ENCODE measurements around the gene SERP2.

Gene SERP2

DNA sequence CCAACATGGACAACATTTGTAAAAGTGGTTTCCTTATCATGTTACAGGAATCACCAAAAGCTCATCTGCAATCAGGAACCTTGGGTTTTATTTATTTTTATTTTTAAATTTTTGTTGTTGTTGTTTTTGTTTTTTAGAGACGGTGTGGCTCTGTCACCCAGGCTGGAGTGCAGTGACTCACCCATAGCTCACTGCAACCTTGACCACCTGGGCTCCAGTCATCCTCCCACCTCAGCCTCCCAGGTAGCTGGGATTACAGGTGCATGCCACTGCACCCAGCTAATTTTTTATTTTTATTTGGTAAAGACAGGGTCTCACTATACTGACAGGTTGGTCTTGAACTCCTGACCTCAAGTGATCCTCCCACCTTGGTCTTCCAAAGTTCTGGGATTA lies 13.6 kb upstream of the SERP2 start:
- no peak for DNase-seq

DNA sequence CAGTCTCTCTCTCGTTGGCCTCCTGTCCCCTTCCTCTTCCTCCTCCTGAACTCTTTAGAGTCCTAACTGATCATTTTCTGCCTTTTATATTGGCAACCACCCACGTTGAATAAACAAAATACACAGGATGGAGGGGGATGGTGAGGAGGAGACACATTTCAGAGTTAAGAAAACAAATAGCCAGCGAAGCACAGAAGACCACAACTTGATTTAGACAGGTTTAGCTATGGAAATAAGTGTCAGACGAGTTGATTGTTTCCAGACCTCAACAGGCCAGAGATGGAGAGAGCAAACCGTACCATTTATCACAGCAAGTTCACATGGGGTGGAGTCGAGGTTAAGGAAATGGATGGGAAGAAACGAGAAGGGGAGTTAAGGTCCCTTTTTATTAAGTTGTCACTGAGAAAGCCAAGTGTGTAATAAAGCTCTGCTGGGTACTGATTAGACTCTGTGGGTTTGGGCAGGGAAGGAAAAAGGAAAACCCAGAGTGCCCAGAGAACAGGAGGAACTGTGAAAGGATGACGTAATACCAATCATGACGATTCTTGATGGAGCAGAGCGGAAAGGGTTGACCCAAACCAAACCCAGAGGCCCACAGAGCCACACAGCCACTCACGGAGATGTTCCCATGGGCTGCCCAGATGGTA lies 11.1 kb upstream of the SERP2 start:
- DNase-seq: no peak

DNA sequence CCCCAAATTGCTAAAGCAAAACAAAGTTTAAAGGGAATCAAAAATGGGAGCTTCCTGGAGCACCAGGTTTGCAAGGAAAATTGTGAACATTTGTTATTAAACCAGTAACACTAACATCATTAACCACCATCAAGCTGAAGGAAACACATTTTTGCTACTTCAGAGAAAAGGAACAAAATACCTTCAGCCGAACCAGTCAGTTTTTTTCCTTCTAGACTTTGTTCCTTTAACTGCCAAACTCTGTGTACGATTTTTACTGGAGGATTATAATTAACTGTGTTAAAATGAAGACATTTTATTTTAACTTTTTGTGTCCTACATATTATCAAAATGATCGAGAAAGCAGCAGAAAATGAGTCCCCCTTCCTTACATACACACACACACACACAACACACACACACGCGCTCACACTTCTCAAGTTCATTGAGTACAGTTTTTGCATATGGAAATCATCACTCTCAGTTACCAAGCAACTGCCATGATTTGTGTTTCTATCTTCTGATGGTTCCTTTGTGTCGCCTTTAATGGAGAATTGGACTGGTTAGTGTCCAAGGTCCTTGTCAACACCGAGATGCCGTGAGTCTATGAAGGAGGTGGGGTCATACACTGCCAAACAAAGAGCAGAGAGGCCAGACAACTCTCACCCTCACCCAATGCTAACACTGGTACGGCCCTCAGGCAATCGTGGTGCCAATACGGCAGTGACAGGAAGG lies 9.8 kb upstream of the SERP2 start:
- no peak for DNase-seq

DNA sequence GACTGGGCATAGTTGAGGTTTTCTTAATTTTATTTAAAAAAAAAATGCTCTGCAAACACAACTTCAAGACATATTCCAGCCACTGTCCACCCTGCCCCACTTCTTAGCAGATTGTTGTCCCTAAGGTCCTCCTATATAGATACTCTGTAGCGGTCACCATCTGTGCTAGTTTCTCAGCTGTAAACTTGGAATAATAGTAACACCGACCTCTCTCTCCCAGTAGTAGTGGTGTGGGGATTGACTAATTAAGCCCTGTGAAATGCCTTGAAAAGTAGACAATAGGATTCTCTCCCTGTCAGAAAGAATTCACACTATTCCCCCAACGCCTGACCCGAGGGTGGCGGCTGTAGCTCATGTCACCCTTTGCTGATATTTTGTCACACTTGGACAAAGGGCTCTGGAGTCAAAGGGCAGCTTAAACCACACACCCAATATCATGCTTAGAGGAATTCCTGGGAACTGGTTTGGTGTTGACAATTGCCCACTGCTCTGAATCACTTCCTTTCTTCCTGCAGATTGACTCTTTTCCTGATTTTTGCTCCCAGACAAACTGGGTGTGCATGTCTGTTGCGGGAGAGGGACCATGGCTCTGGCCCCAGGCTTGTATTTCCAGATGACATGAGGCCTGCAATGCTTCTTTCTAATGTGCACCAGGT lies 9.2 kb upstream of the SERP2 start:
- no peak for DNase-seq

DNA sequence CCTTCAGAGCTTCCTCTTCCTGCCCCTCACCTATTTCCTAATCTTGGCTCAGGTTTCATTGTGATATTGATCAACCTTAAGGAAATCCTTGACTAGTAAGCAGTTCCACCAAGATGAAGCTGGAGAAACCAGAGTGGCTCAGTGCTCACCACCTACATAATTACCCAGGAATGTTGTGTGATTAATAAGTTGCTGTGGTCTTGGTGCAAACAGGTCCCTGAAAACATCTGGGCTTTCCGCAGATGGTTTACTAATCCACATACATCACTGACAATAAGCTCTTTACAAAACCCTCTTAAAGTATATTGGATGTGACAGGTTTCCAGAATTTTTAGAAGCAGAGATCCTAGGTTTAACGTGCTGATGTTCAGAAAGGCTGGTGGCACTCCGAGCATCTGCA lies 8.6 kb upstream of the SERP2 start:
- DNase-seq: no peak

DNA sequence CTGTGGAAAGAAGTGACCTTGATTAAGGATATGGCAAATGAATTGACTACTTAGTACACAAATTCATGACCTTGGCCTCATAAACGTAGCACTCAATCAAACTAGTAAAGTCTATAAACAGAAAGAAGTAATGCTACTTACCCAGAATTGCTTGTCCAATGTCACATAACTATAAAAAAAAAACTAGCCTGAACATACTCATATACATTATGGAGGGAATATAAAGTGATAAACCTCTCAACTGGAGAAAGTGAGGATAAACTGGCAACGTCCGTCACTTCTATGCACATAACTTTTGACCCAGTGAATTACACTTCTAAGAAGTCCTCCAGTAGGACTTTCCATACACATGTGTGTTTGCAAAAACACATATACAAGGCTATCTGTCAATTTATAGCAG lies 7.7 kb upstream of the SERP2 start:
- no peak for DNase-seq

DNA sequence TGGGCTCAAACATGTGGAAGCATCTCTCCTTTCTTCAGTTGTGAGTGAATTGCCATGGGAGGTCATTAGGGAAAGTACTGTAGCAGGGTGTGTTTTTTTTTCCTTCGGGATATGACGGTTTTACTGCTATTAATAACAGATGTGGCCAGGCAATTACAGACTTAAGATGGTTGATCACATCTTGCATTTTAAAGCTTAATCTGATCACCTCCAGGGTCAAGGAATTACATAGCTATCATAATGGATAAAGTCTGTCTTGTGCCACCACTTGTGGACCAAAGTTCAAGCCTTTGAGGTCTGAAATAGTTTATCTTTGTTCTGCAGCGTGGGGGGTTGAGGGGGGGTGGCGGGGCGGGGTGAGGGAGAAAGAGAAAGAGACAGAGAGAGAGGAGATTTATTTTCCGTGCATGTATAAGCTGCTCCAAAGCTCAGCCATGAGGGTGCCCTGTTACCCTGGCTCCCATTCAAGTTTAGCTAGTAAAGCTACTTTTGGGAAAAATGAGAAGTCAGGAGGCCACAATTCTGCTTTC lies 5.5 kb upstream of the SERP2 start:
- DNase-seq: no peak

DNA sequence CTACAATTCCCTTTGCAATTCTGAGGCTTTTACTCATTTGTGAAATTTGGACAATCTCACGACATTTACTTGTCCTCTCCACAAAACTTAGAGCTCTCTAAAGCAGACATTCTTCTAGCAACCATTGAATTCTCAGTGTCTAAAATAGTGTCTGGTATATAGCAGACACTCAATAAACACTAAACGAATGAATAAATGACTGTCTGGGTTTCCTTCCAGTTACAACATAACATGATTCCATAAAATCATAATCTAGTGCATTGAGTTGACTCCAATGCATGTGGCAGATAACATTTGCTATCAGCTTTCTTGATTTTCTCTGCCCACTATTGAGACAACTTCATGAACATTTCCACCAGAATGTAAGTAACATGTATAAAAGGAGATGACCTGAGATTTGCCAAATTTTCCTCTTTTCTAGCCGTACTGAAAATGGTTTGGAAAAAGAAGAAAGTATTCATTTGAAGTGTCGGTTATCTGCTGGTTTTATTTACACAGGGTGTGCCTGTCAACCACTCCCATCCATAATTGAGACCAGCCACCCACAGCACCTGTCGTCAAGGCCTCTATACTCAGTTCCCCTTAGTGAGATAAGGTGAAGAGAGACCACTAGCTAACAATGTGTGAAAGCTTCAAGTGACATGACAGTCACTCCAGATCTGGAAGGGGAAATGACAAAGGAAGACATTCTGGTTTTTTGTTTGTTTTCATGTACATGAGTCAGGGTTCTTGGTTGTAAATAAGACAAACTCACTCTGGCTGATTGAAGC lies 4.8 kb upstream of the SERP2 start:
- no peak for DNase-seq

DNA sequence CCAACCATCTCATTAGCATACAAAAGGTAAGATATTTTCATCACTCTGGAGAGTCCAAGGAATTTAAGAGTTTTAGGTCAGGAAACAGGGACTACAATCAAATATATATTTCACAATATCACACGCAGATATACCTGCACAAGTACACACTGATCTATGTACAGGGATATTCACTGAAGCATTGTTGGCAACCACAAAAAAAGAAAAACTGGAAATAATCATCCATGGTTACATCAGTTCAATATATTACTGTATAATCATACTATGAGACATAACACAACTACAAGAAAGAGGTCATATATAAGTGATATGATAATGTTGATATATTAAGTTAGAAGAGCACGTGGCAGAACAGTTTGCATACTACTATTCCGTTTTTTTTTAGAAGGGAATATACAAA lies 2.2 kb upstream of the SERP2 start:
- DNase-seq: no peak

DNA sequence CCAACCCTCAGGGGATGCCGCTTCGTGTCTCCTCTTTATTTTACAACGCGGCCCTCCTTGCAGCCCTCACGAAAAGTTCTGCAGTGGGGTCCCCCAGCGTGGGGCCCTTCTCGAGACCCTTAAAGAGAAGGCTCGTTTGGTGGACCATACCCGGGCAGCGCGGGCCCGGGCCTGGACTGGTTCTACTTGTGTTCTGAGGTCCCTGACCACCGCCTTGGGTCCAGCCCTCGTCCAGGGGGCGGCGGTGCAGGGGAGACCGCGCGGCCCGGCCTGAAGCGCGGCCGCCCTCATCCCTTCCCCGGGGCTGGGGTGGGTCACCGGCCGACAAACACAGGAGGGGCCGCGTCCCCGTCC lies 400 bp upstream of the SERP2 start:
- DNase-seq: no peak

DNA sequence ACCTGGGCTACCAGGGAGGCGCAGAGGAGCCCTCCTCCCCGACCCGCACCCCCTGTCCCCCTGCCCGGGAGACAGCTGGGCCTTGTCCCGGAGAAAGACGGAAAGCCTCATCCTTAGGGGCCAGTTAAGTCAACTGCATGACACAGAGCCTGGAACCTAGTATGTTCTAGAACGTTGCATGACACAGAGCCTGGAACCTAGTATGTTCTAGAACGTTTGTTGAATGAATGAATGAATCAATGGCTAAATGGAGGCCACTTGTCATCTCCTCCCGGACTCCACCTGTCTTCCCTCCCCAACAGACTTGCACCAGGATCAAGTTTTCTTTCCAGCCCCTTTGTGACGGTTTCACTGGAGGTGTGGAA lies 706 bp downstream of the SERP2 start:
- no peak for DNase-seq

DNA sequence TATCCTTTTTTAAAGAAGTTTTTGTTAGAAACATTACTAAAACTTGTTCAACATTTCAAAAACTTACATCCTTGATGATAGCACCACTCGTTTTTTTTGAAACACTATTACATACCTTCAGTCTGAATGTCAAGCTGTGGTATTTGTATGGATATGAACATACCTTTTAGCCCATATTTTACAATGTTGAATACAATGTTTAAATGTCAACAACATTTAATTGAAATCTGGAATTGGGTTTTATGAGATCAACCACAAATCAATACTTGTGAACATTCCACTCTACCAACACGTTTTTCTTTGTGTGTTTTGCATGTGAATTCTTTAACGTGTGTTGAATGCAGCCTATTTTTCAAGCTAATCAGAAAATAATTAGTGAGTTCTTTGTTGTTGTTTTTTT lies 4.7 kb downstream of the SERP2 start:
- DNase-seq: no peak

DNA sequence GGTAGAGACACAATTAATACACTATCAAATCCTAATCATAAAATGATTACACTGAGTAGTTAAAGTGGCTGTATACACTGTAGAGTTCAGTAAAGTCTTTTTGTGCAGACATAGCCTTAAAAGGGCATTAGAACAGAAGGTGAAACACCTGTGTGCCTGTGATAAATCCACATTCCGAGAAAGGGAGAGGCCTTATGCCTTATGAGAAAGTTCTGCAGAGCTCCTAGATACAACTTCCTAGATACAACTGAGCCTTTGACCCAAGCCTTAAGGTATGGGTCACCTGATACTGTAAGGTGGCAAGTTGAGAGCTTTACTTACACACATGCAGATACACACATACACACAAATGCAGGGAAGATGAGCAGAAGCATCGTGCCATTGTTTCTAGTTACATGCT lies 6.3 kb downstream of the SERP2 start:
- no peak for DNase-seq

DNA sequence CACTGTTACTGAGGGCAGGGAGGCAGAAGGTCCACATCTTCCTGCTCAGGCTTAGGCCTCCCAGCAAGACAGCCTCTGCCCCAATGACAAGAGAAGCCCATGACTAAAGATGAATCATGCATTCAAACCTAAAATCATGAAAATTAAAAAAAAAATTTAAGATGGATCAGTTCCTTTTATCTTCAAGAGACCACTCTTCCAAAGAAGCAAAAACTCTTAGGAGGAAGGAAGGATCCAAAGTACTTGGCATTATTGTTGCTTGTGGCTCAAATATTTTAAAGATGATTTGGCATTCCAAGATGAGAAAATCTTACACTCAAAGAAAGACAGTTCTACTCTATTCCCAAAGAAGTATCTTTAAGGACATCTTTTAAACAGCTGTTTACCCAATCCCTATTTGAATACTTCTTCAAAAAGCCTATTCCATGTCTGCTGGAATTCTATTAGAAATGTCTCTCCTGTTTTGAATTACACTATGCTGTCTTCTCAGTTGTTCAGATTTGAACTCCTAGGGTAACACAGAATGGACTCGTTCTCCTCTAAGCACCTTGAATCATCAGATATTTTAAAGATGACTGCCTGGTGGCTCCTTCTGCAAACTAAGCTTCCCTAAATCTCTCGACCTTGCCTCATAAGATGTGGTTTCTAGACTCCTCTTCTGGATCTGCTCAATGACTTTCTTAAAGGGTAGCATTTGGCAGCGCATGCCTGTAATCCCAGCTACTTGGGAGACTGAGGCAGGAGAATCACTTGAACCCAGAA lies 7.0 kb downstream of the SERP2 start:
- DNase-seq: no peak

DNA sequence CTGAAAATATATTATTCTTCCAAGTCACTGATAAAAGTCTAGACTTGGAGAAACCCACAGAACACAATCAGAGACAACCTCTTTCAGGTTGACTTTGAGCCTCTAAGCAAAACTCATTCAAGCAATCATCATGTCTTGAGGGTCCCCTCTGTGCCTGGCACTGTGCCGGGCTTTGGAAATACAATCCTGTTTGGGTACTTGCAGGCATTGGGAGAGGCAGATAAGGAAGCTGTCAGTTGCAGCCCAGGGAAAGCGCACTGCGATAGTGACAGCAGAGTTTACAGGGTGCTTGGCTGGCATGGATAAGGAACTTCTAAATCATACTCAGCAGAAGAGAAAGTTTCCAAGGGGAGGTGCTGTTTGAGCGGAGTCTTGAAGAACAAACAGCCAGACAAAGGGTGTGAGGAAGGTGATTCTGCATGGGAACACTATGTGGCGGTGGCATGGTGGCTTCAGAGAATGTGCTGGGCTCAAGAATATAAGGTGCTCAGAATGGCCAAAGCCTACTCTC lies 9.1 kb downstream of the SERP2 start:
- DNase-seq: no peak

DNA sequence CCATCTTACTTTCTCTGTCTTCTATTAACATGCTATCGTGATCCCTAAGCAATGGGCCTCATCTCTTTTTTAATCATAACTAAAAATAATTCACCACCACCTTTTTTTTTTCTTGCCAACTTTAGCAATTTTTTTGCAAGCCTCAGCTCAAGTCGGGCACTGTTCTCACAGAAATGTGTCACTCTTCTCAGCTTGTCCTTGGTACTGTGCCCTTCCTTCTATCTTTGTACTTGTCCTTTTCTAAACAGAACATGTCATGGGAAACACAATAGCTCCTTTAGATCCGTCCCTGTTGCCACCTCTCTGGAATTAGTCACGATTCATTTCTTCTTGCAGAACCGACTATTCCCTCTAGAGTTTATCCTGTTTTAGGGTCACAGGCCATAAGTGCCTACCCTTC lies 10.3 kb downstream of the SERP2 start:
- DNase-seq: no peak

DNA sequence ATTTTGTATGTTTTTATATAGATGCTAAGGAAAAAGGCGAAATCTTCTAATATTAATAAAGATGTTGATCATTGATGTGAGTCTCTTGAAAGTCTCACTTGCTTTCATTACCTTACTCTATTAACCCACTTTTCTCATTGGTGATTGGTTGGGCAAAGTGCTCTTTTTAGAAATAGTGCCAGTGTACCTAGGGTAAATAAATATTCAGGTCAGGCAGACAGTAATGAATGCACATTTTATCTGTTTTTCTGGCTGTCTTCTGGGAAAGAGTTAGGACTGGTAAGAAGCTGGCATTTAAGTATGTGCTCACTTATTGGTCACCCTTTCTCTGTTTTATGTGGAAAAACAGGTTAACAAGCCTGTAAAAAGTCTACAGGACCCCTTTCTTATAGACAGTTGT lies 11.2 kb downstream of the SERP2 start:
- no peak for DNase-seq

DNA sequence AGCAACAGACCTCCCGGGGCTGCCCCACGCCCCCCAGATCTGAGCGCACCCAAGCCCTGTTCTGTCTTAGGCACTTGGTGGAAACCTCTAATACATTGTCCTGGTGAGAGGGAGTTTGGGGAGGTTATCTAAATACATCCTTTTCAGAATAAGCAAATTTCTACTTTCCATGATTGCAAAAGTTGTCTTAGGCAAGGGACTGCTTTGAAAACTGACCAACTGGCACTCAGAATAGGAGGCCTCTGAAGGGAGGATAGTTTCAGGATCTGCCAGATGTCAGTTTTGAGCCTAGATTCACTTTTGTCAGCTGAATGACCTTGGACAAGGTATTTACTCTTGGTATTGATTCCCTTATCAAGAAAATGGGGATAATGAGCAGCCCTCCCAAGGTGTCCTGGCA lies 11.8 kb downstream of the SERP2 start:
- no peak for DNase-seq

DNA sequence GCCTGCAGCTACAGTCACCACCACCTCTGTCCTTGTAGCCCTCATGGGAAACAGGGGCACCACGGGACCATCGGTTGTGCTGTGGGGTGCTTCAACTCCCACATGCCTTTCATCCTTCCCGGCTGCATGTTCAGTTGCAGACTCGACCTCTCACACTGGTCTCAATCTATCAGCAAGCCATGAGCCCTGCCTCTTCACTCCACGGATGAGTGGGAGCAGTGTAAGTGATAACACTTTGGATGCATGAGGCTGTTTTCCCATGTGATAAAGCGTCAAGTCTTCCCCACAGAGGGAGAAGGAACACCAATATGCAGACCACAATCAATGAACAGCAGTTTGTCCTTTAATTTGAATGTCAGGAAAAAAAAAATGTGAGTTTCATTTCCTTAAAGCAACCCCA lies 12.2 kb downstream of the SERP2 start:
- no peak for DNase-seq

DNA sequence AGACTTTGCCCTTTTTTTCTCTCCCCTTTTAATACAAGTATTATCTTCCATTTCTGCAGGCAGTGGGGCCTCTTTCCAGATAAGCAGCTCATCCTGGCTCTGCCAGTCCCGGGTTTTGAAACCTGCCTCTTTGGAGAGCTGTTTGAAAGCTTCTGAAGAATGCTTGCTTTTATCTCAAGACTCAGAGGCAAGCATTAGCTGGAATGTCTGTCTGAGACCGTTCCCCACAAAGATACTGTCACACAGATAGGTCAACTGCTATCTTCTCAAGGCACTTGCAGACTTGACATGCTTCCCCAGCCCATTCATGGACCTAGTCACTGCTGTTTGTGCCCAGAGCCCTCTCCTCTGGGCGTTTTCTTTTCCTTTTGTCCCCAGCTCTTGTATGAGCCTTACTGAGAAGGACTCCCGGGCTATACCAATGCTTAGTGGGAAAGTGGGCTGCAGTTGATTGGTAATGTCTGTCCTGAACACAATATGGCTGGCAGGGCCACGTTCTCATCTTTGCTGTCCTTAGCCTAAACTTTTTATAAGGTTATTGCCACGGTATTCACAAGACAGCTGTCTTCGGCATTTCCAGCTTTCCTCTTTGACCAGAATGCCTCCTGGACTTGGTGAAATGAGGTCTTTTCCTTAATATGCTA lies 13.4 kb downstream of the SERP2 start:
- no peak for DNase-seq

DNA sequence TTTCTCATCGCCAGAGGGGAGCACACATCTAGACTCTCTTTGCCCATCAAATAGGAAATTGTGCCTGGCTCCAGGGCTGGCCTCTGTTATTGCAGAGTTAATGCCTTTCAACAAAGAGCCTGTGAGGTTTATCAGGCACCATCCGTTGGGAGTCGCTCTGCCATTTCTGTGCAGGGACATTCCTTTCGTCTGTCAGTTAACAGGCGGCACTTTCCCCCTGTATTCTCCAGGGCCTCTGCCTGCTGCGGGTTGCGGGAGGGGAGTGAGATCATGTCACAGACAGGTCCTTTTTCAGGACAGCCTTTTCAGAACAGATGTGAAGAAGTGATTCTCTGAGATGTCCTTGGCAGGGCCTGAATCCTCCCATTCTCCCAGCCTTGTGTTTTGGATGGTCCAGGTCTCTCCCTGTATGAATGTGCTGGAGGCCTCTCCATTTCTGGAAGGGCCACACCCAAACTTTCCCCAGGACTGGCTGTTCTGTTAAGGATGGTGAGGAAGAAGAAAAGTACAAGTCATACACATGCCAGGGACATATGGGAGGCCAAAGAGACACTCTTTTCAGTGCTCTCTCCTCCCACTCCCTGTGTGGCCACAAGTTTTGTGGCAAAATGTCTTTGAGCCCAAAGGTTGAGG lies 14.9 kb downstream of the SERP2 start:
- no peak for DNase-seq

All from activated CD4-positive, CD25-positive, alpha-beta regulatory T cell (primary cell).